GM12865 (cell line): ENCODE data around the gene MLEC.

Experiments
- DNase-seq: peaks from one replicate; pipeline ENCODE4 v3.0.0; 2010; ENCODE audit warnings: low read depth
- H3K4me3 ChIP-seq: 2 replicates; pipeline ENCODE4 v1.5.1; 2011; ENCODE audit warnings: mild to moderate bottlenecking, low read depth, low read length, control low read depth
- TF ChIP-seq, protein P1 (sequence below): IDR thresholded peaks from 2 replicates; pipeline ENCODE4 v1.5.1; 2011; ENCODE audit warnings: low read length, control low read depth, low read depth, inconsistent platforms; ENCODE audit not compliant: insufficient read depth; ENCODE audit errors: missing control alignments

Gene MLEC

GRCh38 chr12:120741476-120742421 is 54.8 kb downstream of the MLEC start:
- TF ChIP-seq, protein P1, sequence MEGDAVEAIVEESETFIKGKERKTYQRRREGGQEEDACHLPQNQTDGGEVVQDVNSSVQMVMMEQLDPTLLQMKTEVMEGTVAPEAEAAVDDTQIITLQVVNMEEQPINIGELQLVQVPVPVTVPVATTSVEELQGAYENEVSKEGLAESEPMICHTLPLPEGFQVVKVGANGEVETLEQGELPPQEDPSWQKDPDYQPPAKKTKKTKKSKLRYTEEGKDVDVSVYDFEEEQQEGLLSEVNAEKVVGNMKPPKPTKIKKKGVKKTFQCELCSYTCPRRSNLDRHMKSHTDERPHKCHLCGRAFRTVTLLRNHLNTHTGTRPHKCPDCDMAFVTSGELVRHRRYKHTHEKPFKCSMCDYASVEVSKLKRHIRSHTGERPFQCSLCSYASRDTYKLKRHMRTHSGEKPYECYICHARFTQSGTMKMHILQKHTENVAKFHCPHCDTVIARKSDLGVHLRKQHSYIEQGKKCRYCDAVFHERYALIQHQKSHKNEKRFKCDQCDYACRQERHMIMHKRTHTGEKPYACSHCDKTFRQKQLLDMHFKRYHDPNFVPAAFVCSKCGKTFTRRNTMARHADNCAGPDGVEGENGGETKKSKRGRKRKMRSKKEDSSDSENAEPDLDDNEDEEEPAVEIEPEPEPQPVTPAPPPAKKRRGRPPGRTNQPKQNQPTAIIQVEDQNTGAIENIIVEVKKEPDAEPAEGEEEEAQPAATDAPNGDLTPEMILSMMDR: no peak
- DNase-seq: no peak
- no peak overlapping the region for H3K4me3 ChIP-seq

GRCh38 chr12:120744922-120745493 is 58.1 kb downstream of the MLEC start:
- H3K4me3 ChIP-seq: no peak overlapping the region
- TF ChIP-seq, protein P1: no peak
- no peak for DNase-seq

- no peak overlapping the region for H3K4me3 ChIP-seq
- TF ChIP-seq, protein P1: no peak
- DNase-seq: no peak
Measured at GRCh38 chr12:120748242-120748641, 61.3 kb downstream of the MLEC start.

DNA sequence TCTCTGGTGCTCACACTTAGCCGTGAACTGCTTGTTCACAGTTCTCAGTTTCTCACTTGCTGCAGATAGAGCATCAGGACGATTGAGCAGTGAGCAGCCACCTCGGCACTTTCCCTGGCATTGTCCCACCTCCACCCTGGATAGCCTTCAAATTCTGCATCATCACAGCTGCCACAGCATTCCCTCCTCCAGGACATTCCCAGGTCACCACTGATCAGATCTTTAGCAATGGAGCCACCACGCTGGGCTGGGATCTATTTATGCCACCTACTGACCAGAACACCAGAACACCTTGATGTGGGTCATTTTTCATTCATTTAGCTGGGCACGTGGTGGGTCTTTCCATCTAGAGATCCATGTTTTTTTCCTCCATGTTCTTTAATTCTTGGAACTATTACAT is 62.3 kb downstream of the MLEC start:
- no peak overlapping the region for H3K4me3 ChIP-seq
- TF ChIP-seq, protein P1: no peak
- no peak for DNase-seq

- no peak overlapping the region for H3K4me3 ChIP-seq
- TF ChIP-seq, protein P1: no peak
- DNase-seq: no peak
Measured at GRCh38 chr12:120750806-120751205, 63.9 kb downstream of the MLEC start.

DNA sequence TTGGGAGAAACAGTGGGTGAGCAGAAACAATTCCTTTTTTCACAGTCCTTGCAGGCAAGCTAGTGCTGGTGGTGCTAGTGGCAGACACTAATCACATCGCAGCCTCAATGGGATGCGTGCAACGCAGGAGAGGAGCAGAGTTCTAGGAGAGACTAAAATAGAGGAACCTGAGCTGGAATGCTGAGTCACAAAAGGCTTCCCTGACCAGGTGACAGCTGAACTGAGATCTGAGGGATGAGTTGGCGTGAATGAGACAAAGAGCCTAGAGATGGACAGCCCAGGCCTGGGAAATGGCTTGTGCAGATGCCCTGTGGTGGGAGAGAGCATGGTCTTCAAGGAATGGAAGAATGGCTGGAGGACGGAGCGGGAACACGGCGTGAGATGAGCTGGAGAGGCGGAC is 64.4 kb downstream of the MLEC start:
- no peak overlapping the region for H3K4me3 ChIP-seq
- no peak for DNase-seq
- TF ChIP-seq, protein P1: no peak
